MCF 10A (cell line): ENCODE data around the gene LRCOL1. TPM values are rescaled to one million over a fixed set of nuclear protein-coding genes. Genes with fewer than 3 reads are reported as not detected.

Experiments used
- BruUV-seq: library from RNA; stranded (reverse); fragments of 400-500 nt; replicated peaks from 2 replicates; lab custom pipeline; 2021; lab: Mats Ljungman, UMichigan
- CTCF ChIA-PET: fragments of 300-600 bp; sonication (Branson Sonifier 250); formaldehyde crosslinking; extraction: SDS; loops from one replicate; lab custom pipeline; 2021; ENCODE audit warnings: antibody characterized with exemption, inconsistent platforms; lab: Yijun Ruan, JAX
- POLR2A ChIA-PET: fragments of 300-600, 350-650 bp; sonication (Branson Sonifier 250); formaldehyde crosslinking; extraction: SDS; loops from one replicate; lab custom pipeline; 2020; ENCODE audit warnings: antibody characterized with exemption, inconsistent platforms; lab: Yijun Ruan, JAX
- DNase-seq: peaks from one replicate; pipeline ENCODE4 v3.0.0-alpha.2; 2018; ENCODE audit not compliant: unreplicated experiment
- H3K27ac Mint-ChIP-seq: one replicate; pipeline ENCODE4 v1.8.0; 2022; ENCODE audit warnings: mild to moderate bottlenecking, low read depth, mixed read lengths; ENCODE audit not compliant: unreplicated experiment
- H3K27me3 Mint-ChIP-seq: one replicate; pipeline ENCODE4 v1.8.0; 2022; ENCODE audit warnings: mixed read lengths; ENCODE audit not compliant: insufficient read depth, unreplicated experiment
- H3K36me3 Mint-ChIP-seq: one replicate; pipeline ENCODE4 v1.8.0; 2022; ENCODE audit warnings: mild to moderate bottlenecking, moderate library complexity, mixed read lengths; ENCODE audit not compliant: insufficient read depth, unreplicated experiment
- H3K4me1 Mint-ChIP-seq: one replicate; pipeline ENCODE4 v1.8.0; 2022; ENCODE audit warnings: mixed read lengths; ENCODE audit not compliant: insufficient read depth, unreplicated experiment
- H3K4me3 Mint-ChIP-seq: one replicate; pipeline ENCODE4 v1.8.0; 2022; ENCODE audit warnings: mild to moderate bottlenecking, moderate library complexity, mixed read lengths; ENCODE audit not compliant: unreplicated experiment
- H3K9me3 Mint-ChIP-seq: one replicate; pipeline ENCODE4 v1.8.0; 2022; ENCODE audit warnings: mixed read lengths; ENCODE audit not compliant: unreplicated experiment
- intact Hi-C: fragments of 100-400 bp; cut with micrococcal nuclease; formaldehyde crosslinking; loops from 2 replicates; pipeline ENCODE4 v1.14.1; 2022
- total RNA-seq: library from RNA; stranded (reverse); gene quantifications from 2 replicates; pipeline ENCODE4 v1.2.3, GENCODE V29; 2022
- TF ChIP-seq, protein P1 (sequence below): fragments of 200-600 bp; IDR thresholded peaks from one replicate; pipeline ENCODE4 v1.8.0; 2022; ENCODE audit warnings: antibody characterized with exemption, mild to moderate bottlenecking; ENCODE audit not compliant: unreplicated experiment

LRCOL1 gene
- total RNA-seq, 1 experiment from 2014 or later, result not detected

GRCh38 chr12:132563911-132564310, 46.5 kb downstream of the LRCOL1 start:
- ChIA-PET POLR2A (no interaction called here), CTCF (interaction anchor here (1.1 kb wide), 1 partner anchor 146 kb away, joined by 3 read pairs; no protein-coding TSS in a partner anchor)
- BruUV-seq, result no TSS peak
- no peaks in the 10 kb centered on the region for H3K9me3 Mint-ChIP-seq
- intact Hi-C loops, result no loop called here
- no peak overlapping the region for H3K27ac Mint-ChIP-seq
- TF ChIP-seq, protein P1, sequence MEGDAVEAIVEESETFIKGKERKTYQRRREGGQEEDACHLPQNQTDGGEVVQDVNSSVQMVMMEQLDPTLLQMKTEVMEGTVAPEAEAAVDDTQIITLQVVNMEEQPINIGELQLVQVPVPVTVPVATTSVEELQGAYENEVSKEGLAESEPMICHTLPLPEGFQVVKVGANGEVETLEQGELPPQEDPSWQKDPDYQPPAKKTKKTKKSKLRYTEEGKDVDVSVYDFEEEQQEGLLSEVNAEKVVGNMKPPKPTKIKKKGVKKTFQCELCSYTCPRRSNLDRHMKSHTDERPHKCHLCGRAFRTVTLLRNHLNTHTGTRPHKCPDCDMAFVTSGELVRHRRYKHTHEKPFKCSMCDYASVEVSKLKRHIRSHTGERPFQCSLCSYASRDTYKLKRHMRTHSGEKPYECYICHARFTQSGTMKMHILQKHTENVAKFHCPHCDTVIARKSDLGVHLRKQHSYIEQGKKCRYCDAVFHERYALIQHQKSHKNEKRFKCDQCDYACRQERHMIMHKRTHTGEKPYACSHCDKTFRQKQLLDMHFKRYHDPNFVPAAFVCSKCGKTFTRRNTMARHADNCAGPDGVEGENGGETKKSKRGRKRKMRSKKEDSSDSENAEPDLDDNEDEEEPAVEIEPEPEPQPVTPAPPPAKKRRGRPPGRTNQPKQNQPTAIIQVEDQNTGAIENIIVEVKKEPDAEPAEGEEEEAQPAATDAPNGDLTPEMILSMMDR, result no peak
- no peak overlapping the region for H3K4me3 Mint-ChIP-seq
- no peaks in the 10 kb centered on the region for H3K27me3 Mint-ChIP-seq
- H3K4me1 Mint-ChIP-seq, result peaks cover 5% of the 10 kb centered on the region
- H3K36me3 Mint-ChIP-seq, result peaks cover 18% of the 10 kb centered on the region
- no peak for DNase-seq

DNA sequence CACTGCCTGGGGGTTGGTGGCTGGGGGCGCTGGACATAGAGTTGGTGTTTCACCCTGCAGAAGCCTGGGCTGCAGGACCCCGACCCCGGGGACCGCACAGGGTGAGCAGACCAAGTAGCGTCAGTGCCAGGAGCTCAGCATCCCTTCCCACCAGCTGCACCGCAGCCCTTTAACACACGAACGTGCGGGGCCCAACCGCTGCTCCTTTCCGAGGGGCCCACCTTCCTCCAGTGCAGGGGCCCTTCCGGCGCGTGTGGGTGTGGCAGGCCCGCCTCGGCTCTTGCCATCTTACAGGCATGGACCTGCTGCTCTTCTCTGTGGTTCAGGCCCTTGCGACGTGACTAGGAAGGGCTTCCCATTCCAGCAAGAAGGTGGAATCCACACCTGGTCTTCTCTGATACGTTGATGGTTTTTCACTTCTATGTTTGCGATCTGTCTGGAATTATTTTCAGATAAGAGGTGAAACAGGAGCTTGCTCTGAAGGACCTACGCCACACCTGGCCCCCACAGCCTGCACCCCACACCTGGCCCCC, 47.8 kb downstream of the LRCOL1 start:
- no TSS peak for BruUV-seq
- TF ChIP-seq, protein P1, result no peak
- H3K27ac Mint-ChIP-seq, result no peak overlapping the region
- CTCF ChIA-PET, result interaction anchor here (0.6 to 2.9 kb wide), 5 partner anchors 17 to 502 kb away, joined by 3 to 21 read pairs (median 3); no protein-coding TSS in a partner anchor
- POLR2A ChIA-PET, result no interaction called here
- no peaks in the 10 kb centered on the region for H3K9me3 Mint-ChIP-seq
- H3K36me3 Mint-ChIP-seq, result peaks cover 24% of the 10 kb centered on the region
- no peaks in the 10 kb centered on the region for H3K27me3 Mint-ChIP-seq
- no peak overlapping the region for H3K4me3 Mint-ChIP-seq
- H3K4me1 Mint-ChIP-seq, result peaks cover 5% of the 10 kb centered on the region
- no peak for DNase-seq
- intact Hi-C loops, result no loop called here

DNA sequence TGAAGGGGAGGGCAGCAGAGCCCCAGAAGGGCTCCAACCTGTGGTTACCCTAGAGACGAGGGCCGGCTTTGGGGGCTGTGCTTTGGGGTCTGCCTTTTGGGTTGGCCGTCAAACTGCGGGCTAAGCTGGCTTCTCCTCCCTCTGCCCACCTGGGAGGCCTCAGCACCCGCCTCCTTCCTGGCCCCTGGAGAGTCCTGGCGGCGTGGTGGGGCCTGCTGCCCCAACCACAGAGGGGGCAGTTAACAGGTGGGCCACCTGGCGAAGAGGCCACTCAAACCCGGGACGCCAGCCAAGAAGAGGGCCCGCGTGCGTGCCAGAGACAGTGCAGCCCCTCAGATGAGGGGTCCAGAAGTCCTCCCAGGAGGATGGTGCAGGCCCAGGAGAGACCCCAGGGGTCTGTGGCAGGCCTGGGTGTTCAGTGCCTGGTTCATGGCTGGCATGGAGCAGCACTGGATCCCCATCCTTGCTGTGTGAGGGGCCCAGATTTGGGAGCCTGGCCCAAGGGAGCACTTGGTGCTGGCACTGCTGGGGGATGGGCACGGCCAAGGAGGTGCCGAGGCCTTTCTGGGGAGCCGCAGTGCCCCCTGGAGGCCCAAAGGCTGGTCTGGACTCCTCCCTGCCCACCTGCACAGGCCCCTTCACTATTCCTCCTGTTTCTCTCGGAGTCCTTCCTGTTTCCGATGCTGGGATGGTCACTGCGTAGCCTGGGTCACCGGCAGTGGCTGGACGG, 48.8 kb downstream of the LRCOL1 start:
- Mint-ChIP-seq H3K27ac (no peak overlapping the region), H3K4me3 (peak overlapping the region; percentile 67)

More for the DNA sequence above, 48.8 kb downstream of the LRCOL1 start:
- peaks cover 24% of the 10 kb centered on the region for H3K36me3 Mint-ChIP-seq
- intact Hi-C loops, result loop anchor here (1.0 to 2.0 kb wide), 2 partner anchors 146 to 407 kb away; no protein-coding TSS in a partner anchor
- POLR2A ChIA-PET, result interaction anchor here (0.7 to 1.0 kb wide), 3 partner anchors 11 to 399 kb away, joined by 3 to 5 read pairs (median 4); no protein-coding TSS in a partner anchor
- CTCF ChIA-PET, result interaction anchor here (0.5 to 2.9 kb wide), 17 partner anchors 10 to 1106 kb away, joined by 3 to 21 read pairs (median 4); no protein-coding TSS in a partner anchor
- BruUV-seq, result no TSS peak
- DNase-seq, result peak; percentile 21
- peaks cover 5% of the 10 kb centered on the region for H3K4me1 Mint-ChIP-seq
- no peaks in the 10 kb centered on the region for H3K9me3 Mint-ChIP-seq
- TF ChIP-seq, protein P1, result peak; percentile 21
- H3K27me3 Mint-ChIP-seq, result no peaks in the 10 kb centered on the region
